Keratinocyte (primary cell): ENCODE measurements around the gene PHACTR1.

ENCODE experiments used
- EZH2 ChIP-seq: IDR thresholded peaks from one replicate; pipeline ENCODE4 v1.6.1; 2012; ENCODE audit warnings: inconsistent platforms, mild to moderate bottlenecking, low read length, moderate library complexity
- TF ChIP-seq, protein P1 (sequence below), 3 experiments: IDR thresholded peaks in 1 of 3; conservative IDR thresholded peaks in 1 of 3; optimal IDR thresholded peaks in 1 of 3; 2 replicates in 2 of 3; 3 replicates in 1 of 3; pipeline versions ENCODE3 to v1.5.1; 2011; ENCODE audit warnings: low read length in 3 of 3, mild to moderate bottlenecking in 3 of 3, moderate library complexity in 2 of 3, control low read depth in 1 of 3, inconsistent platforms in 1 of 3; ENCODE audit not compliant: insufficient read depth in 2 of 3; ENCODE audit errors: extremely low read depth in 1 of 3

DNA sequence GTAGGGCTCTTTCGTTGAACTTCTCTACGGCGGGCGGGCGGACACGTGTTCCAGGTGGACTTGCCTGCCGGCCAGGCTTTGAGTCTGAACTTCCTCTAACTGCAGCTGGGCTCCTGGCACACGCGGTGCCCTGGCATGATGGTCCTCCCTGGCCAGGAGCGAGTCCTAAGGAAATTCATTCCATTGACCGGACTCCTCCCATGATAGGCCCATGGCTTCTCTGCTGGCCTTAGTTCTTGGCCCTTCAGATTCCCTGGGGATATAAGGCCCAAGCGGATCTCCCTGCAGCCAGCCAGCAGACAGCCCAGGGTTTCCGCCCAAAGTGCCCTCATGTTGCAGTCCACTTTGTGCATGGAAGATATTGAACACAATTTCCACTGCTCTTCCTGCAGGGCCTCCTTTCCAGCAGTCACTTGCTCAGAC is 572.4 kb downstream of the PHACTR1 start:
- TF ChIP-seq, protein P1, sequence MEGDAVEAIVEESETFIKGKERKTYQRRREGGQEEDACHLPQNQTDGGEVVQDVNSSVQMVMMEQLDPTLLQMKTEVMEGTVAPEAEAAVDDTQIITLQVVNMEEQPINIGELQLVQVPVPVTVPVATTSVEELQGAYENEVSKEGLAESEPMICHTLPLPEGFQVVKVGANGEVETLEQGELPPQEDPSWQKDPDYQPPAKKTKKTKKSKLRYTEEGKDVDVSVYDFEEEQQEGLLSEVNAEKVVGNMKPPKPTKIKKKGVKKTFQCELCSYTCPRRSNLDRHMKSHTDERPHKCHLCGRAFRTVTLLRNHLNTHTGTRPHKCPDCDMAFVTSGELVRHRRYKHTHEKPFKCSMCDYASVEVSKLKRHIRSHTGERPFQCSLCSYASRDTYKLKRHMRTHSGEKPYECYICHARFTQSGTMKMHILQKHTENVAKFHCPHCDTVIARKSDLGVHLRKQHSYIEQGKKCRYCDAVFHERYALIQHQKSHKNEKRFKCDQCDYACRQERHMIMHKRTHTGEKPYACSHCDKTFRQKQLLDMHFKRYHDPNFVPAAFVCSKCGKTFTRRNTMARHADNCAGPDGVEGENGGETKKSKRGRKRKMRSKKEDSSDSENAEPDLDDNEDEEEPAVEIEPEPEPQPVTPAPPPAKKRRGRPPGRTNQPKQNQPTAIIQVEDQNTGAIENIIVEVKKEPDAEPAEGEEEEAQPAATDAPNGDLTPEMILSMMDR (optimal IDR thresholded peaks at IDR 0.05 in 1 of 3, IDR thresholded peaks at IDR 0.05 in 1 of 3, conservative IDR thresholded peaks at IDR 0.05 in 1 of 3; ENCODE audit: extremely low read depth in 1 of 3, insufficient read depth in 2 of 3, low read length in 3 of 3) = no peak
- TF ChIP-seq EZH2 = no peak
